Neural cell (in vitro differentiated cells): ENCODE measurements around the gene ADGRG3.

Source experiments
- CTCF ChIP-seq: fragments of 450-650 bp; IDR thresholded peaks from 2 replicates; pipeline ENCODE4 v1.5.1; 2014; ENCODE audit warnings: antibody characterized with exemption, mild to moderate bottlenecking, moderate library complexity; ENCODE audit not compliant: poor library complexity, severe bottlenecking
- EP300 ChIP-seq: fragments of 450-650 bp; conservative IDR thresholded peaks from 2 replicates; pipeline ENCODE4 v1.6.1; 2014; ENCODE audit warnings: antibody characterized with exemption, mild to moderate bottlenecking, moderate library complexity; ENCODE audit not compliant: poor library complexity, severe bottlenecking
- EZH2 ChIP-seq: fragments of 200-600, 300-800 bp; shearing (Covaris generic), sonication (generic); IDR thresholded peaks from 2 replicates; pipeline ENCODE4 v1.6.1; 2014; ENCODE audit warnings: antibody characterized with exemption, low read length, borderline replicate concordance, mild to moderate bottlenecking; ENCODE audit not compliant: insufficient read depth, poor library complexity, severe bottlenecking
- MXI1 ChIP-seq: fragments of 450-650 bp; conservative IDR thresholded peaks from 2 replicates; pipeline ENCODE4 v1.6.1; 2014; ENCODE audit warnings: antibody characterized with exemption, mild to moderate bottlenecking; ENCODE audit not compliant: poor library complexity, severe bottlenecking
- POLR2AphosphoS5 ChIP-seq: IDR thresholded peaks from 2 replicates; pipeline ENCODE4 v1.6.1; 2012
- RAD21 ChIP-seq: fragments of 450-650 bp; conservative IDR thresholded peaks from 2 replicates; pipeline ENCODE4 v1.6.1; 2014; ENCODE audit warnings: antibody characterized with exemption, mild to moderate bottlenecking, moderate library complexity
- TAF1 ChIP-seq: IDR thresholded peaks from 2 replicates; pipeline ENCODE4 v1.6.1; 2012; ENCODE audit warnings: low read depth
- TF ChIP-seq, protein P1 (sequence below): IDR thresholded peaks from 2 replicates; pipeline ENCODE4 v1.6.1; 2012; ENCODE audit warnings: borderline replicate concordance

- no peak for TF ChIP-seq CTCF
- no peak for TF ChIP-seq POLR2AphosphoS5
- TF ChIP-seq MXI1 = no peak
- no peak for TF ChIP-seq TAF1
- TF ChIP-seq EP300 = no peak
- TF ChIP-seq EZH2 = no peak
- TF ChIP-seq, protein P1, sequence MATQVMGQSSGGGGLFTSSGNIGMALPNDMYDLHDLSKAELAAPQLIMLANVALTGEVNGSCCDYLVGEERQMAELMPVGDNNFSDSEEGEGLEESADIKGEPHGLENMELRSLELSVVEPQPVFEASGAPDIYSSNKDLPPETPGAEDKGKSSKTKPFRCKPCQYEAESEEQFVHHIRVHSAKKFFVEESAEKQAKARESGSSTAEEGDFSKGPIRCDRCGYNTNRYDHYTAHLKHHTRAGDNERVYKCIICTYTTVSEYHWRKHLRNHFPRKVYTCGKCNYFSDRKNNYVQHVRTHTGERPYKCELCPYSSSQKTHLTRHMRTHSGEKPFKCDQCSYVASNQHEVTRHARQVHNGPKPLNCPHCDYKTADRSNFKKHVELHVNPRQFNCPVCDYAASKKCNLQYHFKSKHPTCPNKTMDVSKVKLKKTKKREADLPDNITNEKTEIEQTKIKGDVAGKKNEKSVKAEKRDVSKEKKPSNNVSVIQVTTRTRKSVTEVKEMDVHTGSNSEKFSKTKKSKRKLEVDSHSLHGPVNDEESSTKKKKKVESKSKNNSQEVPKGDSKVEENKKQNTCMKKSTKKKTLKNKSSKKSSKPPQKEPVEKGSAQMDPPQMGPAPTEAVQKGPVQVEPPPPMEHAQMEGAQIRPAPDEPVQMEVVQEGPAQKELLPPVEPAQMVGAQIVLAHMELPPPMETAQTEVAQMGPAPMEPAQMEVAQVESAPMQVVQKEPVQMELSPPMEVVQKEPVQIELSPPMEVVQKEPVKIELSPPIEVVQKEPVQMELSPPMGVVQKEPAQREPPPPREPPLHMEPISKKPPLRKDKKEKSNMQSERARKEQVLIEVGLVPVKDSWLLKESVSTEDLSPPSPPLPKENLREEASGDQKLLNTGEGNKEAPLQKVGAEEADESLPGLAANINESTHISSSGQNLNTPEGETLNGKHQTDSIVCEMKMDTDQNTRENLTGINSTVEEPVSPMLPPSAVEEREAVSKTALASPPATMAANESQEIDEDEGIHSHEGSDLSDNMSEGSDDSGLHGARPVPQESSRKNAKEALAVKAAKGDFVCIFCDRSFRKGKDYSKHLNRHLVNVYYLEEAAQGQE = no peak
- TF ChIP-seq RAD21 = no peak
Measured at GRCh38 chr16:57708168-57708567, 40.1 kb downstream of the ADGRG3 start.
